HG03469 (cell line): Measurements from ENCODE around the gene TCEANC2.

Experiments
- ATAC-seq: cut with Tn5 transposase; IDR thresholded peaks from one replicate; pipeline ENCODE4 v1.9.1; 2021; ENCODE audit warnings: mild to moderate bottlenecking, moderate library complexity, moderate number of reproducible peaks; ENCODE audit not compliant: unreplicated experiment

The TCEANC2 gene

DNA sequence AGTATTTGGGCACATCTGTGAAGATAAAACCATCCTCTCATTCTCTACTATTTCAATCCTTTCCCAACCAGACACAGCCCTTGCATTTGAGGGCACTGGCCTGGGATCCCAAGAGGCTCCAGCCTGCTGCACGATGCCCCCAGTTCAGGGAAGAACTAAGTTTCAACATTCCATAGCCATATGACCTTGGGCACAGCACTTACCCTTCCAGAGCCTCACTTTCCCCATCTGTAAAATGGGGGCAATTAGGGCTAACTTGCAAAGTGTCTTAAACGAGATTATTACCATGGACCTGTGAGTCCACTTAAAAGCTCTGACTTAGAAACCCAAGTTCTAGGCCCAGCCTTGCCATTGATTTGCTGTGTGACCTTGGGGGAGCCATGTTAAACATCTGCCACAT lies 76.5 kb downstream of the TCEANC2 start:
- no peak for ATAC-seq

DNA sequence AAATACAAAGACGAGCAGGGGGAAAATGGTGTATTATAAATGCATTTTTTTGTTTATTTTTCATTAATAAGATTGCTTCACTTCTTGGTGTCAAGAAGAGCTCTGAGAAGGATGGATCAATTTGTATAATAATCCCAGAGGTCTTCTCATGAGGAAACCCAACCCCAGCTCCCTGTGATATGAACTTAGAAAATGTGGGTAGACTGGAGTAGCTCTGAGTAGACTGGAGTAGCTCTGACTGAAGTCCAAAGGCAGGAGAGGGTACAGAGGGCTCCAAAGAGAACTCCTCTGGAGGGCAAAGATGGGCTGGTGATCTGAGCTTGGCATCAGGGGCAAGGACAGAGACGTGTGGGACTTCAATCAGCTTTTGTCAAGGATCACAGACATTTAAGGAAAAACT lies 78.0 kb downstream of the TCEANC2 start:
- no peak for ATAC-seq

DNA sequence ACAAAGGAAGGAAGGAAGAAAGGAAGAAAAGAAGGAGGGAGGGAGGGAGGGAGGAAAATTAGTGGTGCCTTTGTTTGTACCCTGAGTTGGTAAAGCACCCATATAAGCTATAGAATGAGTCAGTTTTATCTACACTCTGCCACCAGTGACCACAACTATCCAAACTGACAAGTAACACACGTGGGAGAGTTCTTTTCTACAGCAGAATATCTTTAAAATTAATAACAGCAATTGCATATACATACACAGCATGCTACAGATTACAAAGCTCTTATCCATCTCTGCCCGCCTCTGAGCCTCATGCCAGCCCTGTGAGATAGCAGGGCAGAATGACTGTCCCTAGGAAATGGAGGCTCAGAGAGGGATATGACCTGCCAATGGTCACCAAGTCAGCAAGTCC lies 79.1 kb downstream of the TCEANC2 start:
- no peak for ATAC-seq

DNA sequence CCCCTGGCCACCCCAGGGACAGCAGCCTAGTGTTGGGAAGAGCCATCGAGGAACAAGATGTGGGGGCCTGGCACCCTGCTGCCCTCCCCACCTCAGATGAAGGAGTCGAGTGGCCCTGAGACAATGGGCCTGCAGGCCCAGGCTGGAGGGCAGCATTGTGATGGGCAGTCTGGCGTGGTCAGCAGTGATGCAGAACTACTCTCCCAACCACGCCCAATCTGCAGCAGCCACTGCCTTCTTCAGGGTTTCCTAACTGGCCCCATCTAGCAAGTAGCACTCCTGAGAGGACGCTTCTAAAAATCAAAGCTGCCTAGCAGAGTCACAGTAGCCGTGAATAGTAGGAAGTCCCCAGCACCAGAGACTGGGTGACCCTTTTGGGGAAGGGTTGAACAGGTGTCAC lies 80.9 kb downstream of the TCEANC2 start:
- ATAC-seq, result no peak

DNA sequence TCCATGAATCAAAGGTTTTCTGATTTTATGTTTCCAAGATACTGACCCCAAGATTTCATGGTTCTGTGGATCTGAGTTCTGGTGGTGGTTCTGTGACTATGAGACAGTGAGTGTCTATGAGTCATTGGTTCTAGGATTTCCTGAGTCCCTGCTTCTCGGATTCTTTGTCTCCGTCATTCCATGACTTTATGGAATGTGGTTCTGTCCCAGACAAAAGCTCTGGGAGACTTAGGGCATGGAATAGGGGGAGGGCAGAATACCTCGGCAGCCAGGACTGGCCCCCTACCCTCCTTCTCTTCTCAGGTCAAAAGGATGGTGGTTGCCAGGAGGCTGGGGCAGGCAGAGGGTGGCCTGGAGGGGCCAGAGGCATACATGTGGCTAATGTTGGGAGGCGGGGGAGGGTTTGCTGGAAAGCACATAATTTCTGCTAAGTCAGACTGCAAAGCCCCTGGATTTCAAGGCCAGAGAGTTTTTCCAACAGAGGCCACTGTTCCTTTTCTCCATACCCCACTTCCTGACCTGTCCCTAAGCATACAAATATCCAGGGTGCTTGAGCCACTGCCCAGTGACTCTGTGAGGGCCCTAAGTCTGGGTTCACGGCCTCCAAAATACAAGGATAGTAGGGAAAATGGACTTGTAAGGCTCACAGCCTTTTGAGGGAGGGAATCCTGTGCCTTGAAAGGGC lies 82.2 kb downstream of the TCEANC2 start:
- no peak for ATAC-seq

DNA sequence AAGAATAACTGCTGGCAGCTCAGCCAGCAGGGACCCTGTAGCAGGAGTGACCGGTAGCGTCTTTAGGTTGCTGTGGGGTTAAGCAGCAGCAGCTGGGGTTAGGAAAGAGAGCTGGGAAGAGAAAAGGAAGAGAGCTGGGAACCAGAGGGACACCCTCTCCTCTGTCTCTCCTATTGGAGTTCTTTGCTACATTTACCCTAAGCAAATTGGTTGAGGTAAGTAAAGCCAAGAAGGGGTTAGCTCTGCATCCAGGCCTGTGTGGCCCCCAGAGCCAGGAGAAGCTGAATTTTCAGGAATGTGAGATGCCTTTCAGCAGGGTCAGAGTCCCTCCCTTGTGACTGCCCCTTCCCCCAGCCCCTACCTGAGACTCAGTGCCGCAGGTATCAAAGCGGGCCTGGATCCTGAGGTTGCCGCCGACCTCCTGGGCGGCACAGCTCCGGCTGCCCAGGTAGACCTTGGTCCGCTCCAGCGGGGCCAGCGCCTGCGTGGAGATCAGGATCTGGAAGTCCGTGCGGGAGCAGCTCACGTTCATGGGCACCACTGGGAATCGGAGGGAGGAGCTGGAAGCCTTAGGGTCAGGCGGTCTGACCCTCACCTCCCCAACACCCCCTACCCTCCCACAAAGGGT lies 83.0 kb downstream of the TCEANC2 start:
- ATAC-seq, result no peak

DNA sequence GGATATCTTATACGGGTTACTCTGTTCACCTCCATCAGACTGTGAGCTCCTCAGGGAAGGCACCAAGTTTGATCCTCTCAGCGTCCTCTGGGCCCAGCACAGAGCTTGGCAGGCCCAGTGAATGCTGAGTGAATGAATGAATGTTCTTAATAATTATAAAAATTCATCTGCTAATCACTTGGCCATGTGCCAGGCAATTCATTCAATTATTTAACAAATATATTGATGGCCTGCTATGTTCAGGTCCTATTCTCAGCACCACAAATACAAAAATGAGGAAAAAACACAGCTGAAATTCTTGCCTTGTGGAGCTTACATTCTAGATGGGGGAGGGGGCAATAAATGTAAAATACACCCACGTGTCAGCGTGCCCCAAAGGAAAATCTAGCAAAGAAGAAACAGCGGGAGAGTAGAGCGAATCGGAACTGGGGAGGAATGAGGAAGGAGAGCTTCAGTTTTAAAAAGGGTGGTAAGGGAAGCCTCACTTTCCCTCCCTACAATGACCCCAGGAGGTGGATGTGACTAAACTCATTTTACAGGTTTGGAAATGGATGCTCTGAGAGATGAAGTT lies 83.6 kb downstream of the TCEANC2 start:
- no peak for ATAC-seq

DNA sequence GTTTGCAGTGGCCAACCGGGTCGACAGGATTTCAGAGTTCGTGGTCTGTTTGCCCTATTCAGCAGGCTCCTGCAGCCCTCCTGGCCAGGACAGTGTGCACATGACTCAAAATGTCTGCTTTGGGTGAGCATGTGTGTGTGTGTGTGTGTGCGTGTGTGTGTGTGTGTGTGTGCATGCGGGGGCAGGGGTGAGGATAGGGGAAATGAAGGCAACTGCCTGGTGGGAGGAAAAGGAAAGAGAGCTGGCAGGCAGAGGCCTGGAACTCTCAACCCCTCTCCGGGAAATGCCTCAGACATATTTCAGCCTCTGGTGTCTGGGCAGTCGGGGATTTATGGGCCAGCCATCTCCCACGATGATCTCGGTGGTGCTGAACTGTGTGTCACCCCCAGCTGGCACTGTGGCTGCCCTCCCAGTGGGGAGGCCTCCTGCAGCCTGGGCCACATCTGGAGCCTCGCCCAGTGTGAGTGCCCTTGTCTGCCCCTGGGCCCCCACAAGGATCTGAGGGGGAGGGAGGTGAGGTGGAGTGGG lies 84.2 kb downstream of the TCEANC2 start:
- ATAC-seq, result no peak

DNA sequence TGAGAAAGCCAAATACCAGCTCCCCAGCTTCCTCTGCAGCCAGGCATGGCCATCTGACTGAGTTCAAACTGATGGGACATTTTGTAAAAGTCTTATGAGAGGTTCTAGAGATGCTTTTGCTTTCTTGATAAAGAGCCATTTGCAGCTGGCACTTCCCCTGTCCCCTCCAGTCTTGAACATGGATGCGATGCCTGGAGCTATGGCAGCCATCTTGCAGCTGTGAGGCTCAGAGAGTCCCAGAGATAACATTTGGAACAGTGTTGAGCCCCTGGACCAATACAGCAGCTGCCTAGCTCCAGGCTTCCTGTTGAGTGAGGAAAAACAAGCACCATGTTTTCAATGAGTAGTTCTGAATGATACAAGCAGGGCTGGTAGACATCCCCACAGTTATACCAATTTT lies 85.6 kb downstream of the TCEANC2 start:
- ATAC-seq, result no peak

DNA sequence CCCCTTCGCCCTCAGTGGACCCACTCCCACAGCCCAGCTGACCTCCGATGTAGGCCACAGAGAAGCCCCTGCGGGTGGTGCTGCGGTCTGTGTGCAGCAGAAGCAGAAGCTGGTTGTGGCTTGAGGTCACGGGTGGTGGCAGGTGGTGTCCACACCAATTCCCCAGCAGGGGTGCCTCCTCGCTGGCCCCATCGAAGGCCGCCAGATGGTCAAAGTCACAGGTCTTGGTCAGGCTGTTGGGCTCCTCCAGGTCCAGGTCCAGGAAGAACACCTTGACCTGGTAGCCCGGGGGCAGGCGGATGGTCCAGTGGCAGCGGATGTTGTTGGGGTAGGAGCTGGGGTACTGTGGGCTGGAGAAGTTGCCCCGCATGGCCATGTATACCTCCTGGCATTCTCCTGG lies 86.3 kb downstream of the TCEANC2 start:
- no peak for ATAC-seq

DNA sequence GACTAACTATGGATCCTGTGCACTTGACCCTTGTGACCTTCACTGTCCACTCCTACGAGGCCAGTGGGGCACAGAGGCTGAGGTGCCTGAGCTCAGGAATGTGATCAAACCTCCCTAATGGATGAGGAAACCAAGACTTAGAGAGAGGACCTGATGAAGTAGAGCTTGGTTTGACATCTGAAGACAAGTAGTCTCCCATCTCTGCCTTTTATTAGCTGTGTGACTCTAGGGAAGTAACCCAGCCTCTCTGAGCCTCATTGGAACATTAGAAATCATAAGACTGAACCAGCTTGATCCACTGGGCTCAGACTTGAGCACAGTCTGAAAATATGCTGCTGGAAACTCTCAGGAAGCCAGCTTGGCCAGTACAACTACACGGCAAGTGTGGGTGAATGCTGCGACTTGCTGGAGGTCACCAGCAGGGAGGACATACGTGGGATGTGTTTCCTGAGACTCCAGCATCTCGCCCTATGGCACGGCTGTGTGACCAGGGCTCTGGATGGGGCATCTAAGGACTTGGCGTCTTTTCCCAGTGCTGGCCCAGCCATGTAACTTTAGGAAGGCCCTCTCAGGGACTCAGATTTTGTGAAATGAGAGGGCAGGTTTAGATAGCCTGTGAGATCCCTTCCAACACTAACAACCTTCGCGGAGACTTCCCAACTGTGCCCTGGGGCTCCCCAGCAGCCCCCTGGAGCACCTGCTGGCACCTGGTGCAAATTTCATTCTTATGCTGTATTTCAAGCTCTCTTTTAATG lies 88.9 kb downstream of the TCEANC2 start:
- no peak for ATAC-seq

DNA sequence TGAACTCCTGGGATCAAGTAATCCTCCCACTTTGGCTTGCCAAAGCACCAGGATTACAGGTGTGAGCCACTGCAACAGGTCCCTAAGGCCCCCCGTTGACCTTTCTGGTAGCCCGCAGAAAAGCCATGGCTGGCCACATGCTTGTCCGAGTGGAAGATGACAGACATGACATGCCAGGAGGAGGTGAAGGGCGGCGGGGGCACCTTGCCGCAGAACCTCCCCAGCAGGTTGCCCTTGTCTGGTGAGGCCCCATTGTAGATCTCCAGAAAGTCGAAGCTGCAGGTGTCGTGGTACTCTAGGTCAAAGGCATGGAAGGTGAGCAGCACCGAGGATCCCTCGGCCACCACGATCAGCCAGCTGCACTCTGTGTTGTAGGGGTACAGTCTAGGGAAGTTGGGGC lies 91.0 kb downstream of the TCEANC2 start:
- no peak for ATAC-seq

DNA sequence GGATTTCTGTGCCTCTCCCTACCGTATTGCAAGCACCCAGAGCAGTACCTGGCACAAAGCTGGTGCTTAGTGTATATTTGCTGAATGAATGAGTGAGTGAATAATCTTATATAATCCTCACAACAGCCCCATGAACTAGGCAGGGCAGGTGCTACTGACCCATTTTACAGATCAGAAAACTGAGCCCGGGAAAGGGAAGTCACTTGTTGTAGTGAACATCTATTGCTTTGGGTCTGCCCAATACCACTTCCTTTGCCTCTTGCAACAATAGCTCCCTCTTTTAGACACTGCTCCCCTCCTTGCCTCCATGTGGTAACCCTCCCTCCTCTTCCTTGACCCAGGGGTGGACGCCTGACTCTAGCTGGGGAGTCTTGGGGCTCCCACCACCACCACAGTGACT lies 96.3 kb downstream of the TCEANC2 start:
- ATAC-seq, result no peak

DNA sequence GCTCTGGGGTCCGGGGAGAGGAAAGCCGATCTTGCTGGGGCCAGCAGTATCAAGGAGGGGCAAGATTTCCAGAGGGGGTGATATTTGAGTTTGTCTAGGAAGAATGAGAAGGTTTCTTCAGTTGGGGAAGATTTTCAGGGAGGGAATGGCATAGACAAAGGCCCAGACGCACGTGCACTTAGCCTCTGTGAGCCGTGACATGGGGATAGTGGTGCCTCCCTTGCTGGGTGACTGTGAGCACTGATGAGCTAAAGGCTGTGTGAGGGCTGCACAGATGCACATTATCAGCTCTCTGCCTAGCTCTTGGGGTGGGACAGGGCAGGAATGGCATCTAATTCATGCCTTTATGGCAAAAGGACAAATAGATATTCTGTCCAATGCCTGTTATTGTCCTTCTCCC lies 97.6 kb downstream of the TCEANC2 start:
- no peak for ATAC-seq

DNA sequence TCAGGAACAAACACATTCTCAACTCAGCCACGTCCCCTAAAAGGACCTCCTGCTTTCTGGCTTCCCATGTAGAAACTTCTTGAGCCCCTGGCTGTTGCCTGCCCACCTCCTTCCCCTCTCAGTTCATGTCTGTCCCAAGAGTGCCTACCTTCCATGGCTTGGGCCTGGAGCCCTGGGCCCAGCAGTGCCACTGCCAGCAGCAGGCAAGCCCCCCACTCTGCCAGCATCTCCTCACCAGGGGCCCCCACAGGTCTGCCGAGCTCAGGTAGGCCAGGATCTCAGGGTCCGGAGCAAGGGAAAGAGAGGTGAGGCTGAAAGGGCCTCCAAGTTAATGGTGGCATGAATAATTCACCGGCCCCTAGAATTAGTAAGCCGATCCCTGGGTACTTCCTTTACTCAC lies 99.3 kb downstream of the TCEANC2 start, which contains the start of gene CDCP2:
Gene CDCP2 (minus strand): TSS at position 305 of the 400 bp plus-strand sequence. CDS start 78 bp downstream, at position 227.
- no peak for ATAC-seq

DNA sequence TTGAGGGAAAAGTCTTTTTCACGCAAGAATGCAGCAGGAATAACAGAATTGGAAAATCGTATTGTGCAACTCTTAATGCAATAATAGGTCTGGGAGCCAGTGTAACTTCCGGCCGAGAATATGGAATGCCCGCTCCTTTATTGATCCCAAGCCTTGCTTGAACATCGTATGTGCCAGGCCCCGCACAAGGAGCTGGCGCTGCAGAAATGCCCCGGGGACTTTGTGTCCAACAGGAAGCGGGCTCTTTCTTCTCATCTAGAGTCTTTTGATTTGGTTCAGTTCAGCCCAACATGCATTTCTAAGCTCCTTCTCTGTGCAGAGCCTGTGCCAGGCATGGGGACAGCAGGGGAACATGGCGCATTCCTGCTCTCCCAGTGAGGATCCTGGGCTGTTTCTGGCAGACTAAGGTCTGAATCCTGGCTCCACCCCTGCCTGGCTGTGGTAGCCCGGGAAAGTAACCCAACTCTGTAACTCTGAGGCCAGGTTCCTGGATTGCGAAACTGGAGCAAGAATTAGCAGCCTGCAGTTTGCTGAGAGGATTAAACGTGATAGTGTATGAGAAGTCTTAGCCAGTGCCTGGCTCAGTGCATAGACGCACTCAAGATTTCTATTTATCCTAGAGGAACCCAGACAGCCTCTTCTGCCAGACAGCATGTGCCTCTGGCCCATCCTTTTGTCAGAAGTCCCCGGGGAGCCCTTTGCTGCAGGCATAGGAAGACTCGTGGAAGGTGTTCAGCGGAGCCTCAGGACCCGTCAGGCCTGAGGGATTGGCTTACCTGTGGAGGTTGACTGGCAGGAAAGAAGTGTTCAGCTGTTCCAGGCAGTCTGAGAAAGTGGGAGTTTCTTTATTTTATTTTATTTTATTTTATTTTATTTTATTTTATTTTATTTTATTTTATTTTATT lies 100.4 kb downstream of the TCEANC2 start:
- ATAC-seq, result no peak
